A673 (cell line): ENCODE measurements around the gene PMEPA1. TPM values are rescaled to one million over a fixed set of nuclear protein-coding genes. Genes with fewer than 3 reads are reported as not detected.

Experiments used
- BruUV-seq: library from RNA; stranded (reverse); fragments of 400-500 nt; replicated peaks from 2 replicates; lab custom pipeline; 2021; lab: Mats Ljungman, UMichigan
- CTCF ChIA-PET: fragments of 300-600 bp; sonication (Branson Sonifier 250); formaldehyde crosslinking; loops from one replicate; lab custom pipeline; 2022; ENCODE audit warnings: antibody characterized with exemption; lab: Charles Lee
- POLR2A ChIA-PET: fragments of 300-600 bp; sonication (Branson Sonifier 250); formaldehyde crosslinking; loops from one replicate; lab custom pipeline; 2022; ENCODE audit warnings: antibody characterized with exemption; ENCODE audit not compliant: low non-redundant PET; lab: Charles Lee
- DNase-seq: peaks from one replicate; pipeline ENCODE4 v3.0.0-alpha.2; 2015; ENCODE audit warnings: low spot score
- H3K27ac ChIP-seq: fragments of 200-600 bp; sonication (generic); 2 replicates; pipeline ENCODE4 v1.5.1; 2016; ENCODE audit warnings: mixed run types, low read depth, mild to moderate bottlenecking, mixed read lengths, antibody characterized with exemption, low read length; ENCODE audit not compliant: poor library complexity, severe bottlenecking
- H3K27me3 ChIP-seq: fragments of 200-600 bp; sonication (generic); replicated peaks from 2 replicates; pipeline ENCODE4 v1.6.1; 2017; ENCODE audit warnings: mixed run types, low read depth, mild to moderate bottlenecking, mixed read lengths, antibody characterized with exemption, low read length; ENCODE audit not compliant: insufficient read depth, poor library complexity
- H3K36me3 ChIP-seq: fragments of 200-600 bp; sonication (generic); 2 replicates; pipeline ENCODE4 v1.6.1; 2016; ENCODE audit warnings: mixed run types, mild to moderate bottlenecking, mixed read lengths, antibody characterized with exemption, low read length; ENCODE audit not compliant: insufficient read depth, poor library complexity, severe bottlenecking
- H3K4me1 ChIP-seq: fragments of 200-600 bp; sonication (generic); 2 replicates; pipeline ENCODE4 v1.6.1; 2017; ENCODE audit warnings: mixed run types, mild to moderate bottlenecking, mixed read lengths, antibody characterized with exemption, low read length; ENCODE audit not compliant: insufficient read depth, poor library complexity, severe bottlenecking
- H3K4me3 ChIP-seq: fragments of 200-600 bp; sonication (generic); 2 replicates; pipeline ENCODE4 v1.5.1; 2016; ENCODE audit warnings: low read depth, mixed run types, mild to moderate bottlenecking, mixed read lengths, low read length; ENCODE audit not compliant: poor library complexity, severe bottlenecking
- H3K9me3 ChIP-seq: fragments of 200-600 bp; sonication (generic); 2 replicates; pipeline ENCODE4 v1.6.1; 2016; ENCODE audit warnings: mixed run types, low read depth, mild to moderate bottlenecking, mixed read lengths, antibody characterized with exemption, low read length; ENCODE audit not compliant: poor library complexity, severe bottlenecking
- CTCF ChIP-seq: fragments of 300-800, 200-600 bp; sonication (generic); conservative IDR thresholded peaks from 2 replicates; pipeline ENCODE4 v1.5.1; 2017; ENCODE audit warnings: low read depth, mild to moderate bottlenecking, antibody characterized with exemption, low read length, moderate library complexity, mixed read lengths
- EZH2 ChIP-seq: fragments of 200-600 bp; sonication (generic); IDR thresholded peaks from 2 replicates; pipeline ENCODE4 v1.6.1; 2017; ENCODE audit warnings: borderline replicate concordance, low read depth, mild to moderate bottlenecking, mixed read lengths, antibody characterized with exemption, low read length; ENCODE audit not compliant: poor library complexity, severe bottlenecking
- intact Hi-C: fragments of 100-400 bp; cut with micrococcal nuclease; formaldehyde crosslinking; loops from one replicate; pipeline ENCODE4 v1.10.0; 2022; ENCODE audit not compliant: unreplicated experiment
- total RNA-seq: library from RNA; stranded (reverse); gene quantifications from 2 replicates; pipeline ENCODE4 v1.2.3, GENCODE V29; 2021

The PMEPA1 gene
- total RNA-seq, 1 experiment from 2014 or later, result 9.7 TPM

- intact Hi-C loops, result no loop called here
Measured at GRCh38 chr20:57684808-57685140, 25.0 kb downstream of the PMEPA1 start.

GRCh38 chr20:57683881-57684807 lies 25.7 kb downstream of the PMEPA1 start:
- POLR2A ChIA-PET, result no interaction called here

More at GRCh38 chr20:57684808-57685140, 25.0 kb downstream of the PMEPA1 start:
- Histone ChIP-seq H3K36me3 (no peaks in the 10 kb centered on the region), H3K4me3 (no peak overlapping the region), H3K27me3 (no peaks in the 10 kb centered on the region), H3K27ac (no peak overlapping the region), H3K9me3 (no peaks in the 10 kb centered on the region), H3K4me1 (peaks cover 6% of the 10 kb centered on the region)
- ChIA-PET POLR2A (no interaction called here), CTCF (no interaction called here)
- TF ChIP-seq CTCF (no peak), EZH2 (no peak)
- no TSS peak for BruUV-seq
- DNase-seq, result no peak

GRCh38 chr20:57683287-57683686 lies 26.5 kb downstream of the PMEPA1 start:
- no TSS peak for BruUV-seq
- TF ChIP-seq CTCF, result no peak
- H3K9me3 ChIP-seq, result no peaks in the 10 kb centered on the region
- intact Hi-C loops, result no loop called here
- no peak overlapping the region for H3K4me3 ChIP-seq
- POLR2A ChIA-PET, result no interaction called here
- H3K27ac ChIP-seq, result no peak overlapping the region
- peaks cover 6% of the 10 kb centered on the region for H3K4me1 ChIP-seq
- H3K36me3 ChIP-seq, result no peaks in the 10 kb centered on the region
- DNase-seq, result no peak
- no peaks in the 10 kb centered on the region for H3K27me3 ChIP-seq
- CTCF ChIA-PET, result no interaction called here

More at GRCh38 chr20:57683881-57684807, 25.7 kb downstream of the PMEPA1 start:
- BruUV-seq, result no TSS peak
- no peak for DNase-seq
- Histone ChIP-seq H3K27me3 (no peaks in the 10 kb centered on the region), H3K9me3 (no peaks in the 10 kb centered on the region), H3K36me3 (no peaks in the 10 kb centered on the region), H3K4me1 (peaks cover 6% of the 10 kb centered on the region), H3K4me3 (no peak overlapping the region), H3K27ac (no peak overlapping the region)
- intact Hi-C loops, result no loop called here
- TF ChIP-seq CTCF (no peak), EZH2 (no peak)
- CTCF ChIA-PET, result no interaction called here
